ENCODE measurements around the gene ADAMTS17.

ADAMTS17 gene

GRCh38 chr15:100215031-100215842 lies 126.5 kb downstream of the ADAMTS17 start:
- no peak overlapping the region for H3K27ac ChIP-seq
- TF ChIP-seq, protein P1, sequence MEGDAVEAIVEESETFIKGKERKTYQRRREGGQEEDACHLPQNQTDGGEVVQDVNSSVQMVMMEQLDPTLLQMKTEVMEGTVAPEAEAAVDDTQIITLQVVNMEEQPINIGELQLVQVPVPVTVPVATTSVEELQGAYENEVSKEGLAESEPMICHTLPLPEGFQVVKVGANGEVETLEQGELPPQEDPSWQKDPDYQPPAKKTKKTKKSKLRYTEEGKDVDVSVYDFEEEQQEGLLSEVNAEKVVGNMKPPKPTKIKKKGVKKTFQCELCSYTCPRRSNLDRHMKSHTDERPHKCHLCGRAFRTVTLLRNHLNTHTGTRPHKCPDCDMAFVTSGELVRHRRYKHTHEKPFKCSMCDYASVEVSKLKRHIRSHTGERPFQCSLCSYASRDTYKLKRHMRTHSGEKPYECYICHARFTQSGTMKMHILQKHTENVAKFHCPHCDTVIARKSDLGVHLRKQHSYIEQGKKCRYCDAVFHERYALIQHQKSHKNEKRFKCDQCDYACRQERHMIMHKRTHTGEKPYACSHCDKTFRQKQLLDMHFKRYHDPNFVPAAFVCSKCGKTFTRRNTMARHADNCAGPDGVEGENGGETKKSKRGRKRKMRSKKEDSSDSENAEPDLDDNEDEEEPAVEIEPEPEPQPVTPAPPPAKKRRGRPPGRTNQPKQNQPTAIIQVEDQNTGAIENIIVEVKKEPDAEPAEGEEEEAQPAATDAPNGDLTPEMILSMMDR (conservative IDR thresholded peaks at IDR 0.05), result no peak

DNA sequence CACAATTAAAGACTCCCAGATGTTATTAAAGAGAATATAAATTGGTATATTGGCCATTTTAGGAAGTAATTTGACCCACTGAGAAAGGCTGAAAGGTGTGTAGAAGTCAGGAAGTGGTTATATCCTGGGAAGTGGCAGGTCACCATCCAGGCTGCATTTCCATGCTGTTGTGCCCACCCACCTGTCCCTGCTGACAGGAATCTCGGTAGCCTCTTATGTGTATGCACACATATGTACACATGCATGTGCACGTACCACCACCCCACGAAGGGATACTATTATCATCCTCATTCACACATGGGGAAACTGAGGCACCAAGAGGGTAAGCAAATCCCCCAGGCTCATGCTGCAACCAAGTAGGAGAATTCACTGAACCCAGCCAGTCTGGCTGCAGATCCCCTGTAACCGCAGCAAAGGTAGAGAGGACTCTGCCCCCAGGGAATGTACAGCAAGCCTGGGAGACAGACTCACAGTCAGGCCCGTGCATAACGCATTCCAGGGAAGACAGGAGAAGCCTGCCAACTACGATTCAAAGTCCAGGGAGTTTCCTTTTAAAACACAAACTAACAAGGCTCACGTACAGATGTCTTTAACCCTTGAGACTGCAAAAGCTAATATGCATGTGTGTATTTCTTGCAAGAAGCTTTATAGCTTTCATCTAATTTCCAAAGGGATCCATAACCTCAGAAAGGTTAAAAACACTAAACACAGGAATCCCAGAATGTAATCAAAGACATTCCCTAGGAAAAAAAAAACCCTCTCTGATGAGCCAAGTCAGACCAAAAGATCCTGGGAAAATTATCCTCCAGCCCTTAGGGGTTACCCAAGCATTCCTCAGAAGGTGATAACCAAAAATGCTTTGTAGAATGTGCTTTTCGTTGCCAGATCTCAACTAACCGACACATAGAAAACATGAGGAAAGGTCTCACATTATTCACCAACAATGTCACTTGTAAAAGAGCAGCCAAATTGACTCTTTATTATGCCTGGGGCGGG lies 129.6 kb downstream of the ADAMTS17 start:
- TF ChIP-seq, protein P1 (conservative IDR thresholded peaks at IDR 0.05), result no peak
- H3K27ac ChIP-seq, result peak overlapping the region; percentile 62

DNA sequence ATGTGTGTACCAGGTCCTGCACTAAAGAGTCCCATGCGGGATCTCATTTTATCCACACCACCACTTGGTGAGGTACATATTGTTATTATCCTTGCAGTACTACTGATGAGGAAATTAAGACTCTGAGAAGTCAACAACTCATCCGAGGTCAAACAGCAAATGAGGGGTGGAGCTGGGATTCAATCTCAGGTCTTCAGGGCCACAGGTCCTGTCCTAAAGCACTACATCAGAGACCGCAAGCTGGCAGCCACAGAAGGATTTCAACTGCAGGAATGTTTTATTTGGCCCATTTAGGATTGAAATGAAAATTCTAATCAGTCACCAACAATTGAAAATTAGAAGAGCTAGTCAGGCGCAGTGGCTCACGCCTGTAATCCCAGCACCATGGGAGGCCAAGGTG lies 131.4 kb downstream of the ADAMTS17 start:
- H3K27ac ChIP-seq, result peak overlapping the region; percentile 99; the same call in 1 of the 2 replicates
- TF ChIP-seq, protein P1 (conservative IDR thresholded peaks at IDR 0.05), result no peak

- peak overlapping the region; percentile 99; the same call in 1 of the 2 replicates for H3K27ac ChIP-seq
- TF ChIP-seq, protein P1 (conservative IDR thresholded peaks at IDR 0.05), result no peak
Measured at GRCh38 chr15:100208921-100209603, 132.7 kb downstream of the ADAMTS17 start.

- H3K27ac ChIP-seq, result peak overlapping the region; percentile 99
- TF ChIP-seq, protein P1 (conservative IDR thresholded peaks at IDR 0.05), result peak; percentile 47
Measured at GRCh38 chr15:100207053-100207452, 134.7 kb downstream of the ADAMTS17 start.

DNA sequence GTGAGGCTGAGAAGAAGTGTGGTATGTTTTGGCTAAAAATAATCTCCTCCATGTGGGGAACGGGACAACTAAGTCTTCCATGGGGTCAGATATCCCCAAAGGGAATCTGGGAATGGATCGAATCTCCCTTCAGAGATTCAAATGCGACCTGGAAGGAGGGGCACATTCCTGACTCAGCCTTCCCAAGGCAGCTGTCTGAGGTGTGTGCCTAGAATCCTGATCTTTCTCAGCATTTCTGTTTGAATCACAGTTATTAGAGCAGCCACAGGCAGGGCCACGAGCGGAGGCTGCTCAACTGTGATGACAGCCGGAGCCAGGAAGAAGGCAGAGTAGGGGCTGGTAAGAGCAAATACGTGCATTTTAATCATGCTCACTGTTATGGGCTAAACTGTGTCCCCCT lies 135.1 kb downstream of the ADAMTS17 start:
- TF ChIP-seq, protein P1 (conservative IDR thresholded peaks at IDR 0.05), result no peak
- H3K27ac ChIP-seq, result peak overlapping the region; percentile 99

Measured in VCaP (cell line).